OCI-LY3 (cell line): Measurements from ENCODE around the gene TMEM106C.
A peak's percentile ranks its signal among the peaks of the same experiment; 100 is the strongest.

ENCODE experiments used
- CTCF ChIP-seq: fragments of 200-600, 300-600 bp; sonication (generic); IDR thresholded peaks from 2 replicates; pipeline ENCODE4 v1.5.1; 2014; ENCODE audit warnings: antibody characterized with exemption, low read length, low read depth
- EZH2phosphoT487 ChIP-seq: fragments of 200-600 bp; shearing (Covaris generic); IDR thresholded peaks from 2 replicates; pipeline ENCODE4 v1.6.1; 2018; ENCODE audit warnings: antibody characterized with exemption, mixed run types, low read depth

GRCh38 chr12:47941871-47942613 is 21.4 kb upstream of the TMEM106C start:
- TF ChIP-seq CTCF (peak; percentile 31; the same call in 1 of the 2 replicates), EZH2phosphoT487 (no peak)
